ENCODE results near the gene TMEM273. TPM values are rescaled to one million over a fixed set of nuclear protein-coding genes. Genes with fewer than 3 reads are reported as not detected.

Gene TMEM273
- polyA plus RNA-seq, 1 of the 3 experiments (the other 2 are of a cell fraction): not detected

GRCh38 chr10:49107887-49108267, 80.3 kb downstream of the TMEM273 start:
- no peak overlapping the region for H3K4me3 ChIP-seq (ENCODE audit: low read depth in 2 of 2, low read length in 1 of 2)
- ChIA-PET POLR2A (no interaction called here), CTCF (no interaction called here)
- no peak for DNase-seq
- H4K20me1 ChIP-seq (ENCODE audit: insufficient read depth): no peaks in the 10 kb centered on the region
- no peaks in the 10 kb centered on the region for H3K36me3 ChIP-seq (replicated peaks in 1 of 2; ENCODE audit: control insufficient read depth in 1 of 2, insufficient read depth in 2 of 2, low read length in 1 of 2)
- H2AFZ ChIP-seq (ENCODE audit: low read depth): no peak overlapping the region
- no peak overlapping the region for H3K9ac ChIP-seq
- 67% methylated on average over 8 of the region's 8 CpGs for WGBS (ENCODE audit: low lambda C conversion rate)
- H3K9me3 ChIP-seq: no peaks in the 10 kb centered on the region
- no peaks in the 10 kb centered on the region for H3K27me3 ChIP-seq (ENCODE audit: insufficient read depth)
- no peak overlapping the region for H3K4me2 ChIP-seq
- no peak for TF ChIP-seq REST (IDR thresholded peaks at IDR 0.05; ENCODE audit: low read depth, low read length)
- TF ChIP-seq CHD2 (IDR thresholded peaks at IDR 0.05; ENCODE audit: low read length, partially characterized antibody): no peak
- H3K27ac ChIP-seq (ENCODE audit: low read depth in 2 of 2, low read length in 1 of 2): no peak overlapping the region
- peaks cover 0 to 26% of the 10 kb centered on the region in 2 experiments; a peak in 1 of 4 replicates for H3K4me1 ChIP-seq (ENCODE audit: control insufficient read depth in 1 of 2, insufficient read depth in 2 of 2, low read depth in 1 of 2, low read length in 1 of 2)
- no peaks in the 10 kb centered on the region for H3K9me2 ChIP-seq
- no peaks in the 10 kb centered on the region for H3K79me2 ChIP-seq (ENCODE audit: insufficient read depth)
- H3F3A ChIP-seq (replicated peaks; ENCODE audit: insufficient read depth): no peaks in the 10 kb centered on the region

DNA sequence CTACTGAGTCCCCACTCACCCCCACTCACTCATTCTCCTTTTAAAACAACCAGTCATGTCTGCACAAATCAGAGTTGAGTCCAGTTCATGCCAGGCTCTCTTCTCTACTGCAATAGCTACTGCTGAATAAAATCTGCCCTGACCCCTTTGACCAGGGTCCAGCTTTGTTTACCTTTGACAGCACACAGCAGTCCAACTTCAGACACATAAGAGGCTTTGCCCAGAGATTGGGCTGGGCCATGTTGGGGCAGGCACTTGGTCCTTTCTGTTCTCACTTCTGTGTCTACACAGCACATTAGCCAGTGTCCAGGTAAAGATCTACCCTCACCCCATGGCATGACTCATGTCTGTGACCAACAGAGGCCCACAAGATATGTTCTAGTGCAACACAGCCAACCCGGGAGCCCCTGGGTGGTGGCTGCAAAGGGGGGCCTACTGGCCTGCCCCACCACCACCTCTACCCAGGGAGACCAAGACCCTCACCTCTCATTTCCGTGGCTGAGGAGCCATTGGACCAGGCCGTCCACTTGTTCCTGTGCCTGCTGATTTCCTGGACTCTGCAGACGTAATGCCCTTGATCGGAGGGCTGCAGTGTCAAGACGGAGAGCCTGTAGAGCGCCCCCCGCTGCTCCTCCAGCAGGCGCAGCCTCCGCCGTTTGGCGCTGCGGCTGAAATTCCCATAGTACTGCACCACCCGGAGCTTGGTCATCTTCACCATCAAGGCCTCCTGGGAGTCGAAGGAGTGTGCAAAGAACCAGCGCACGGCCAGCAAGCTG, 80.9 kb downstream of the TMEM273 start:
- CTCF ChIA-PET: no interaction called here
- H3K9me3 ChIP-seq: no peaks in the 10 kb centered on the region
- H3K27me3 ChIP-seq (ENCODE audit: insufficient read depth): no peaks in the 10 kb centered on the region
- no peak overlapping the region for H2AFZ ChIP-seq (ENCODE audit: low read depth)
- H3K9ac ChIP-seq: no peak overlapping the region
- H3K9me2 ChIP-seq: no peaks in the 10 kb centered on the region
- DNase-seq: no peak
- H3K79me2 ChIP-seq (ENCODE audit: insufficient read depth): no peaks in the 10 kb centered on the region
- no peaks in the 10 kb centered on the region for H3F3A ChIP-seq (replicated peaks; ENCODE audit: insufficient read depth)
- peaks cover 0 to 26% of the 10 kb centered on the region in 2 experiments; a peak in 1 of 4 replicates for H3K4me1 ChIP-seq (ENCODE audit: control insufficient read depth in 1 of 2, insufficient read depth in 2 of 2, low read depth in 1 of 2, low read length in 1 of 2)
- POLR2A ChIA-PET: no interaction called here
- H3K4me3 ChIP-seq (ENCODE audit: low read depth in 2 of 2, low read length in 1 of 2): no peak overlapping the region
- no peaks in the 10 kb centered on the region for H3K36me3 ChIP-seq (replicated peaks in 1 of 2; ENCODE audit: control insufficient read depth in 1 of 2, insufficient read depth in 2 of 2, low read length in 1 of 2)
- no peak overlapping the region for H3K4me2 ChIP-seq
- H4K20me1 ChIP-seq (ENCODE audit: insufficient read depth): no peaks in the 10 kb centered on the region
- WGBS (ENCODE audit: low lambda C conversion rate): 88% methylated on average over 12 of the region's 17 CpGs
- no peak overlapping the region for H3K27ac ChIP-seq (ENCODE audit: low read depth in 2 of 2, low read length in 1 of 2)
- TF ChIP-seq ZBTB33 (IDR thresholded peaks at IDR 0.05; ENCODE audit: borderline replicate concordance, low read depth) (no peak), FOXM1 (IDR thresholded peaks at IDR 0.05; ENCODE audit: low read depth) (no peak), MXI1 (IDR thresholded peaks at IDR 0.05; ENCODE audit: low read depth, low read length) (no peak), TEAD4 (IDR thresholded peaks at IDR 0.05; ENCODE audit: borderline replicate concordance, insufficient read depth) (no peak), JUND (IDR thresholded peaks at IDR 0.05) (no peak), RFX5 (IDR thresholded peaks at IDR 0.05; ENCODE audit: low read length) (no peak), RAD21 (IDR thresholded peaks at IDR 0.05; ENCODE audit: low read length) (no peak), TAF1 (IDR thresholded peaks at IDR 0.05; ENCODE audit: borderline replicate concordance, low read depth, low read length) (no peak), RCOR1 (IDR thresholded peaks at IDR 0.05; ENCODE audit: low read length) (no peak), SIN3A (IDR thresholded peaks at IDR 0.05; ENCODE audit: borderline replicate concordance, low read depth, low read length) (no peak), SMC3 (IDR thresholded peaks at IDR 0.05; ENCODE audit: low read depth, low read length) (no peak), FOXJ3 (CRISPR knock-in tag; IDR thresholded peaks at IDR 0.05) (no peak), ELF1 (IDR thresholded peaks at IDR 0.05) (no peak), RXRA (IDR thresholded peaks at IDR 0.05; ENCODE audit: borderline replicate concordance, low read depth) (no peak), POLR2AphosphoS5 (IDR thresholded peaks at IDR 0.05; ENCODE audit: low read depth, low read length) (no peak), EP300 (IDR thresholded peaks at IDR 0.05; ENCODE audit: borderline replicate concordance in 1 of 2, low read depth in 1 of 2, low read length in 1 of 2) (no peak)
- TF ChIP-seq, protein P1, sequence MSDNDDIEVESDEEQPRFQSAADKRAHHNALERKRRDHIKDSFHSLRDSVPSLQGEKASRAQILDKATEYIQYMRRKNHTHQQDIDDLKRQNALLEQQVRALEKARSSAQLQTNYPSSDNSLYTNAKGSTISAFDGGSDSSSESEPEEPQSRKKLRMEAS (IDR thresholded peaks at IDR 0.05; ENCODE audit: low read depth): no peak
- TF ChIP-seq, protein P2, sequence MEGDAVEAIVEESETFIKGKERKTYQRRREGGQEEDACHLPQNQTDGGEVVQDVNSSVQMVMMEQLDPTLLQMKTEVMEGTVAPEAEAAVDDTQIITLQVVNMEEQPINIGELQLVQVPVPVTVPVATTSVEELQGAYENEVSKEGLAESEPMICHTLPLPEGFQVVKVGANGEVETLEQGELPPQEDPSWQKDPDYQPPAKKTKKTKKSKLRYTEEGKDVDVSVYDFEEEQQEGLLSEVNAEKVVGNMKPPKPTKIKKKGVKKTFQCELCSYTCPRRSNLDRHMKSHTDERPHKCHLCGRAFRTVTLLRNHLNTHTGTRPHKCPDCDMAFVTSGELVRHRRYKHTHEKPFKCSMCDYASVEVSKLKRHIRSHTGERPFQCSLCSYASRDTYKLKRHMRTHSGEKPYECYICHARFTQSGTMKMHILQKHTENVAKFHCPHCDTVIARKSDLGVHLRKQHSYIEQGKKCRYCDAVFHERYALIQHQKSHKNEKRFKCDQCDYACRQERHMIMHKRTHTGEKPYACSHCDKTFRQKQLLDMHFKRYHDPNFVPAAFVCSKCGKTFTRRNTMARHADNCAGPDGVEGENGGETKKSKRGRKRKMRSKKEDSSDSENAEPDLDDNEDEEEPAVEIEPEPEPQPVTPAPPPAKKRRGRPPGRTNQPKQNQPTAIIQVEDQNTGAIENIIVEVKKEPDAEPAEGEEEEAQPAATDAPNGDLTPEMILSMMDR (IDR thresholded peaks at IDR 0.05): no peak

All from SK-N-SH (cell line).